ENCODE data around the gene GSN. TPM values are rescaled to one million over a fixed set of nuclear protein-coding genes. Genes with fewer than 3 reads are reported as not detected.
A peak's percentile ranks its signal among the peaks of the same experiment; 100 is the strongest.

GSN gene
- total and polyA plus RNA-seq, 8 donors = 215 to 909 (median 531) TPM

DNA sequence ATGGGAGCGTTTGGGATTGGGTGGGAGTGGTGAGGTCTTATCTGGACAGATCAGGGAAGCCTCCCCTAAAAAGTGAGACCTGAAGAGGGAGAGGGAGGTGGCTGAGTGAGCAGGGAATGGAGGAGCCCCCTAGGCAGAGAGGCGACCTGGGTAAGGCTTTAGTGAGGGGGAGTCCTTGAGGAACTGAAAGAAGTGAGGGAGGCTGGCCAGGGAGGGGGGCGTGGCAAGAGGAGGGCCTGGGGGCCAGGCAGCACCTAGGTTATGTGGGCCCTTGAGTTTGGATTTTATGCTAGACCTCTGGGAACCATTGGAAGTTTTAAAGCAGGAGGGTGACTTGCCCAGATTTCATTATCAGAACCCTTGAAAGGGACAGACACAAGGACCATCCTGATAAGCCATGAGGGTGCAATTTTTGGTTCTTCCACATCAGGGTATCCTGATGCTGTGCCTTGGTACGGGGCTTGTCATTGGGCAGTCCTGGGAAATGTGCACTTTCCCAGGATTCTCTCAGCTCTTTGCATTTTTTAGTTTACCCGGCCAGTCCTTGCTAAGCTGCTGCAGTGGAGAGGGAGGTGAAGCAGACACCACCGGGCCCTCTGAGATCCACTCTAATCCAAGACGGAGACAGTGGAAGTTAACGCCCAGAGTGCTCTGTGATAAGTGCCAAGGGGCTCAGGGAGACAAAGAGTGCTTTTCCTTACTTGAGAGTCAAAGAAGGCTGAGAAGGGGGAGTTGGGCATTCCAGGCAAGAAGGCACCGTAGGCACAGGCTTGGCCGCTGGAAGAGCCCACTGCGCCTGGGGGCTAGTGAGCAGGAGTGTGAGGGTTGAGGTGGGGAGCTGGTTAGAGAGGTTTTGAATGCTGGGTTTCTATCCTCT, 16.1 kb downstream of the GSN start:
- Histone ChIP-seq H3K27ac (peak overlapping the region; percentile 93 to 97 (median 96)), H3K27me3 (no peaks in the 10 kb centered on the region), H3K4me3 (no peak overlapping the region), H3K36me3 (peaks cover 0 to 4% (median 0%) of the 10 kb centered on the region in 4 donors), H3K9me3 (no peaks in the 10 kb centered on the region), H3K4me1 (peaks cover 97 to 100% (median 100%) of the 10 kb centered on the region in 4 donors)
- DNase-seq = peak in 1 of 2 donors; percentile 28
- 58 to 73% (median 64%) methylated on average over 11 of the region's 11 CpGs for whole genome bisulfite sequencing, 5 donors
- intact Hi-C loops (cut with DNase I; ENCODE audit: low total_unique reads) = no loop called here
- TF ChIP-seq EP300 (IDR thresholded peaks at IDR 0.05) (no peak), CTCF (IDR thresholded peaks at IDR 0.05) (no peak), POLR2AphosphoS5 (IDR thresholded peaks at IDR 0.05) (no peak), POLR2A (IDR thresholded peaks at IDR 0.05) (no peak)

DNA sequence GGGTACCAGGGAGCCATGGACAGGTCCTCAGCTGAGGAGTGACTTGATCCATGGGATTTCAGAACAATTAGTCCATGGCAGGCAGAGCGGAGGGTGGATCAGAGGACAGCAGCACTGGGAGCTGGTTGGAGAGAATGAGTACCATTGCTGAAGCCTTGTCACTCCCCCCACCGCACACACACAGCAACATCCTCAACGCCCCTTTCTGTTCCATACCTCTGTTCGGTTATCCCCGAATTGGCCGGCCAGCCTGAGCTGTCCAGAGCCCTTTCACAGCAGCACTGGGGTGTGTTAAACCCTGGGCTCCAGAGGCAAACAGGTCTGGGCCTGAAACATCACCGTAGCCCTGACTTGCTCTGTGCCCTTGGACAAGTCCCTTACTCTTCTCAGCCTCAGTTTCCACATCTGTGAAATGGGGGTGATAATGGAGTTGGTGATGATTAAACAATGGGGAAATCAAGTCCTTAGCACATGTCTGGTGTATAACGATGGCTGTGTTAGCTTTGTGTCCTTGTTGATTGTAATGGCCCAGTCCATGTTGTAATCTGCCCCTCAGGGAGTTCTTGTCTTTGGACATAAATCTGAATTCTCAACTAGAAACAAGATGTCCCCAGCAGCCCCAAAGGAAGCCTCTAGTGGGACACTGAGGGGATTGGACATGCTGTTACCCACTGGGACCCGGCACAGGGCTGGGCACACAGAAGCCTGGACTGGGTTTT, 16.9 kb downstream of the GSN start:
- Histone ChIP-seq H3K36me3 (peaks cover 0 to 4% (median 0%) of the 10 kb centered on the region in 4 donors), H3K4me1 (peaks cover 97 to 100% (median 100%) of the 10 kb centered on the region in 4 donors), H3K27me3 (no peaks in the 10 kb centered on the region), H3K27ac (peak overlapping the region; percentile 93 to 97 (median 96)), H3K9me3 (no peaks in the 10 kb centered on the region), H3K4me3 (no peak overlapping the region)
- WGBS, 5 donors = 87 to 96% (median 92%) methylated on average over 9 of the region's 9 CpGs
- DNase-seq = peak in 1 of 2 donors; percentile 9
- TF ChIP-seq EP300 (IDR thresholded peaks at IDR 0.05) (no peak), CTCF (IDR thresholded peaks at IDR 0.05) (no peak), POLR2A (IDR thresholded peaks at IDR 0.05) (no peak), POLR2AphosphoS5 (IDR thresholded peaks at IDR 0.05) (no peak)
- intact Hi-C loops (cut with DNase I; ENCODE audit: low total_unique reads) = no loop called here

- Histone ChIP-seq H3K27ac (peak overlapping the region; percentile 93 to 97 (median 96)), H3K4me1 (peaks cover 88 to 100% (median 98%) of the 10 kb centered on the region in 4 donors), H3K27me3 (no peaks in the 10 kb centered on the region), H3K36me3 (peaks cover 0 to 4% (median 0%) of the 10 kb centered on the region in 4 donors), H3K4me3 (peak overlapping the region in 1 of 4 donors; percentile 12), H3K9me3 (no peaks in the 10 kb centered on the region)
- peak; percentile 44 to 79 for DNase-seq
- WGBS, 5 donors = 21 to 46% (median 37%) methylated on average over 18 of the region's 18 CpGs
- TF ChIP-seq CTCF (IDR thresholded peaks at IDR 0.05) (no peak), EP300 (IDR thresholded peaks at IDR 0.05) (peak; percentile 89), POLR2AphosphoS5 (IDR thresholded peaks at IDR 0.05) (peak; percentile 82 to 86 (median 85))
- intact Hi-C loops (cut with DNase I; ENCODE audit: low total_unique reads) = no loop called here
Measured at GRCh38 chr9:121285835-121286687, 18.1 kb downstream of the GSN start.

DNA sequence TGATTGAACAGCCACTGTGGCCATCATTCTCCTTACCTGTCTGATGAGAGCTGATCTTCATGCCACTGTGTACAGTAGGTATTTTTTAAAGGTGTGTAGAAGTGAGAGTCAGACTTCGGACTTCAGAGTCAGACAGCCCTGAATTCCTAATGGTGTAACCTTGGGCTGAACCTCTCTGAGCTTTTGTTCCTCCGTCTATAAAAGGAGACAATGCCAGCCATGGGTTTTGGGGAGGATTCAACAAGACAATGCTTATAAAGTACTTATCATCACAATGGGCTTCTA, 18.7 kb downstream of the GSN start:
- DNase-seq = no peak
- intact Hi-C loops (cut with DNase I; ENCODE audit: low total_unique reads) = no loop called here
- no peak overlapping the region for H3K4me3 ChIP-seq
- no peak for TF ChIP-seq EP300 (IDR thresholded peaks at IDR 0.05)
- no peak for TF ChIP-seq CTCF (IDR thresholded peaks at IDR 0.05)
- no peak for TF ChIP-seq POLR2A (IDR thresholded peaks at IDR 0.05)
- no peak for TF ChIP-seq POLR2AphosphoS5 (IDR thresholded peaks at IDR 0.05)
- H3K27ac ChIP-seq = peak overlapping the region; percentile 93 to 97 (median 96)
- H3K27me3 ChIP-seq = no peaks in the 10 kb centered on the region
- WGBS, 5 donors = 30 to 53% (median 37%) methylated on average over 2 of the region's 2 CpGs
- peaks cover 0 to 4% (median 0%) of the 10 kb centered on the region in 4 donors for H3K36me3 ChIP-seq
- H3K4me1 ChIP-seq = peaks cover 82 to 99% (median 93%) of the 10 kb centered on the region in 4 donors
- H3K9me3 ChIP-seq = no peaks in the 10 kb centered on the region
